Stomach (tissue), 4 donors: ENCODE results near the gene PCMT1.

Experiments
- EP300 ChIP-seq: sonication (generic); formaldehyde crosslinking; IDR thresholded peaks from one replicate; pipeline ENCODE4 v1.6.1; 2017; ENCODE audit warnings: antibody characterized with exemption
- POLR2AphosphoS5 ChIP-seq, 3 donors: sonication (generic); formaldehyde crosslinking; IDR thresholded peaks; one replicate each; pipeline ENCODE4 v1.6.1; 2016; ENCODE audit warnings: antibody characterized with exemption in 3 of 3
- TF ChIP-seq, protein P1 (sequence below), 7 experiments: fragments of 450-650 bp in 4 of 7; fragments of 200-600 bp in 3 of 7; sonication (generic) in 3 of 7; IDR thresholded peaks; one replicate each; pipeline ENCODE4 v1.5.1; 2016 to 2019; ENCODE audit warnings: antibody characterized with exemption in 7 of 7, control low read depth in 2 of 7, mild to moderate bottlenecking in 1 of 7

DNA sequence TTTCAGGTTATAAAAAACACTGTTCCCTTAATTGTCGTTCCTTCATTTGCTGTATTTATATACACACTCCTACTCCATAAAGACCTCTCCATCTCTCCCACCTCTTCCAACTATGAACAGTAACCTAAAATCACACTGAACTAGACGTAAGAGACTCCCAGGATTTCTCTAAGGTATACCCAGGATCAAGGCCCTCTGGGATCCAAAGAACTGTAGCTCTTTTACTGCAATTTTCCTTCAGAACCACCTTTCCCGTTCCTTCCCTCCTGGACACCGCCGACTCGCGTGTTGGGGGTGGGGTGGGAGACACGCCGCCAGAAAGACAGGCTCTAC lies 32.3 kb upstream of the PCMT1 start:
- no peak for TF ChIP-seq EP300
- TF ChIP-seq, protein P1, sequence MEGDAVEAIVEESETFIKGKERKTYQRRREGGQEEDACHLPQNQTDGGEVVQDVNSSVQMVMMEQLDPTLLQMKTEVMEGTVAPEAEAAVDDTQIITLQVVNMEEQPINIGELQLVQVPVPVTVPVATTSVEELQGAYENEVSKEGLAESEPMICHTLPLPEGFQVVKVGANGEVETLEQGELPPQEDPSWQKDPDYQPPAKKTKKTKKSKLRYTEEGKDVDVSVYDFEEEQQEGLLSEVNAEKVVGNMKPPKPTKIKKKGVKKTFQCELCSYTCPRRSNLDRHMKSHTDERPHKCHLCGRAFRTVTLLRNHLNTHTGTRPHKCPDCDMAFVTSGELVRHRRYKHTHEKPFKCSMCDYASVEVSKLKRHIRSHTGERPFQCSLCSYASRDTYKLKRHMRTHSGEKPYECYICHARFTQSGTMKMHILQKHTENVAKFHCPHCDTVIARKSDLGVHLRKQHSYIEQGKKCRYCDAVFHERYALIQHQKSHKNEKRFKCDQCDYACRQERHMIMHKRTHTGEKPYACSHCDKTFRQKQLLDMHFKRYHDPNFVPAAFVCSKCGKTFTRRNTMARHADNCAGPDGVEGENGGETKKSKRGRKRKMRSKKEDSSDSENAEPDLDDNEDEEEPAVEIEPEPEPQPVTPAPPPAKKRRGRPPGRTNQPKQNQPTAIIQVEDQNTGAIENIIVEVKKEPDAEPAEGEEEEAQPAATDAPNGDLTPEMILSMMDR (IDR thresholded peaks at IDR 0.05): no peak
- TF ChIP-seq POLR2AphosphoS5 (IDR thresholded peaks at IDR 0.05): no peak
